IMR-90 (cell line): ENCODE data around the gene TRMT2A. TPM values are rescaled to one million over a fixed set of nuclear protein-coding genes. Genes with fewer than 3 reads are reported as not detected.

Source experiments
- ATAC-seq: fragments of 200-7000 bp; cut with Tn5 transposase; 2 replicates; pipeline ENCODE4 v1.9.1; 2020; ENCODE audit warnings: low read depth, mild to moderate bottlenecking, moderate library complexity
- BruUV-seq: library from RNA; stranded (reverse); fragments of 400-500 nt; replicated peaks from 2 replicates; lab custom pipeline; 2021; lab: Mats Ljungman, UMichigan
- CTCF ChIA-PET: fragments of 300-600 bp; formaldehyde crosslinking; extraction: SDS; loops from one replicate; lab custom pipeline; 2021; ENCODE audit warnings: antibody characterized with exemption; lab: Yijun Ruan, JAX
- POLR2A ChIA-PET: fragments of 300-600 bp; sonication (Branson Sonifier 250); formaldehyde crosslinking; loops from one replicate; lab custom pipeline; 2022; ENCODE audit warnings: antibody characterized with exemption; ENCODE audit not compliant: unreplicated experiment; lab: Charles Lee
- DNase-seq: peaks from one replicate; pipeline ENCODE4 v3.0.0; 2013
- H2AFZ ChIP-seq: replicated peaks from 2 replicates; pipeline ENCODE3; 2013; ENCODE audit warnings: low read length, mild to moderate bottlenecking; ENCODE audit not compliant: poor library complexity
- H2AK5ac ChIP-seq: 2 replicates; pipeline ENCODE4 v1.6.1; 2013; ENCODE audit warnings: low read depth, low read length, inconsistent platforms
- H2AK9ac ChIP-seq: replicated peaks from 2 replicates; pipeline ENCODE3; 2013; ENCODE audit warnings: mild to moderate bottlenecking, low read depth, low read length, moderate library complexity; ENCODE audit not compliant: poor library complexity
- H2BK120ac ChIP-seq: 2 replicates; pipeline ENCODE4 v1.6.1; 2013; ENCODE audit warnings: low read depth, low read length, inconsistent platforms
- H2BK15ac ChIP-seq: 3 replicates; pipeline ENCODE4 v1.6.1; 2013; ENCODE audit warnings: low read depth, low read length, inconsistent platforms
- H2BK20ac ChIP-seq: 2 replicates; pipeline ENCODE4 v1.6.1; 2013; ENCODE audit warnings: low read depth, mild to moderate bottlenecking, inconsistent platforms, low read length, moderate library complexity
- H2BK5ac ChIP-seq: 2 replicates; pipeline ENCODE4 v1.6.1; 2013; ENCODE audit warnings: mild to moderate bottlenecking, low read depth, low read length, inconsistent platforms; ENCODE audit not compliant: poor library complexity, severe bottlenecking
- H3K14ac ChIP-seq: replicated peaks from 2 replicates; pipeline ENCODE4 v1.6.1; 2013; ENCODE audit warnings: low read depth, low read length, inconsistent platforms
- H3K18ac ChIP-seq: 2 replicates; pipeline ENCODE4 v1.6.1; 2013; ENCODE audit warnings: low read depth, low read length, control low read depth
- H3K23ac ChIP-seq: 2 replicates; pipeline ENCODE4 v1.6.1; 2013; ENCODE audit warnings: low read depth, low read length, inconsistent platforms
- H3K27ac ChIP-seq: 2 replicates; pipeline ENCODE4 v1.5.1; 2013; ENCODE audit warnings: mild to moderate bottlenecking, control low read depth, low read length; ENCODE audit not compliant: insufficient read depth
- H3K27me3 ChIP-seq: 2 replicates; pipeline ENCODE4 v1.6.1; 2013; ENCODE audit warnings: low read length; ENCODE audit not compliant: control insufficient read depth, insufficient read depth
- H3K36me3 ChIP-seq: 2 replicates; pipeline ENCODE4 v1.6.1; 2013; ENCODE audit warnings: low read length, mixed read lengths; ENCODE audit not compliant: control insufficient read depth, insufficient read depth
- H3K4ac ChIP-seq: 2 replicates; pipeline ENCODE4 v1.6.1; 2013; ENCODE audit warnings: low read depth, low read length, inconsistent platforms
- H3K4me1 ChIP-seq: 2 replicates; pipeline ENCODE4 v1.6.1; 2013; ENCODE audit warnings: low read length, mixed read lengths; ENCODE audit not compliant: control insufficient read depth, insufficient read depth
- H3K4me2 ChIP-seq: 2 replicates; pipeline ENCODE4 v1.6.1; 2013; ENCODE audit warnings: low read depth, mild to moderate bottlenecking, control low read depth, low read length, moderate library complexity
- H3K4me3 ChIP-seq: 2 replicates; pipeline ENCODE4 v1.5.1; 2013; ENCODE audit warnings: low read depth, mild to moderate bottlenecking, control low read depth, low read length, moderate library complexity; ENCODE audit not compliant: insufficient read depth
- H3K56ac ChIP-seq: 2 replicates; pipeline ENCODE4 v1.6.1; 2013; ENCODE audit warnings: low read length, inconsistent platforms; ENCODE audit not compliant: insufficient read depth; ENCODE audit errors: extremely low read depth
- H3K79me1 ChIP-seq, 2 experiments: 2 replicates each; pipeline ENCODE4 v1.6.1; 2013; ENCODE audit warnings: low read length in 2 of 2, inconsistent platforms in 1 of 2, low read depth in 1 of 2
- H3K9ac ChIP-seq: 2 replicates; pipeline ENCODE4 v1.6.1; 2013; ENCODE audit warnings: low read depth, low read length, control low read depth
- H3K9me1 ChIP-seq: 2 replicates; pipeline ENCODE4 v1.6.1; 2013; ENCODE audit warnings: low read length, inconsistent platforms; ENCODE audit not compliant: insufficient read depth
- H3K9me3 ChIP-seq: 2 replicates; pipeline ENCODE4 v1.6.1; 2013; ENCODE audit warnings: low read length; ENCODE audit not compliant: control insufficient read depth, insufficient read depth
- H4K20me1 ChIP-seq: 2 replicates; pipeline ENCODE4 v1.6.1; 2013; ENCODE audit warnings: low read length, inconsistent platforms; ENCODE audit not compliant: insufficient read depth
- H4K5ac ChIP-seq: 2 replicates; pipeline ENCODE4 v1.6.1; 2013; ENCODE audit warnings: mild to moderate bottlenecking, low read depth, low read length, control low read depth
- H4K8ac ChIP-seq, 2 experiments: 2 replicates each; pipeline ENCODE4 v1.6.1; 2013; ENCODE audit warnings: low read depth in 2 of 2, low read length in 2 of 2, control low read depth in 1 of 2, inconsistent platforms in 1 of 2
- H4K91ac ChIP-seq: 2 replicates; pipeline ENCODE4 v1.6.1; 2013; ENCODE audit warnings: low read depth, low read length, inconsistent platforms; ENCODE audit not compliant: insufficient read depth
- BHLHE40 ChIP-seq: fragments of 150-350 bp; IDR thresholded peaks from 2 replicates; pipeline ENCODE4 v1.6.1; 2016; ENCODE audit warnings: mild to moderate bottlenecking, low read depth, low read length
- CEBPB ChIP-seq: IDR thresholded peaks from 2 replicates; pipeline ENCODE4 v1.6.1; 2012; ENCODE audit warnings: low read depth, low read length, improper control_type of control experiment
- CTCF ChIP-seq: conservative IDR thresholded peaks from 2 replicates; pipeline ENCODE4 v1.5.1; 2012; ENCODE audit warnings: mild to moderate bottlenecking, low read depth, low read length, improper control_type of control experiment
- MAFK ChIP-seq: IDR thresholded peaks from 2 replicates; pipeline ENCODE4 v1.6.1; 2012; ENCODE audit warnings: low read depth, low read length, improper control_type of control experiment
- MAZ ChIP-seq: IDR thresholded peaks from 2 replicates; pipeline ENCODE4 v1.6.1; 2012; ENCODE audit warnings: low read depth, mild to moderate bottlenecking, low read length, improper control_type of control experiment, moderate library complexity, borderline replicate concordance
- MXI1 ChIP-seq: IDR thresholded peaks from 2 replicates; pipeline ENCODE4 v1.6.1; 2012; ENCODE audit warnings: low read depth, mild to moderate bottlenecking, low read length, moderate library complexity, borderline replicate concordance
- POLR2A ChIP-seq: IDR thresholded peaks from 2 replicates; pipeline ENCODE4 v1.6.1; 2012; ENCODE audit warnings: mild to moderate bottlenecking, low read depth, low read length
- RAD21 ChIP-seq: IDR thresholded peaks from 2 replicates; pipeline ENCODE4 v1.6.1; 2012; ENCODE audit warnings: low read length, improper control_type of control experiment
- RCOR1 ChIP-seq: IDR thresholded peaks from 2 replicates; pipeline ENCODE4 v1.6.1; 2012; ENCODE audit warnings: mild to moderate bottlenecking, low read length, improper control_type of control experiment; ENCODE audit not compliant: insufficient replicate concordance
- RFX5 ChIP-seq: IDR thresholded peaks from 2 replicates; pipeline ENCODE4 v1.8.0; 2012; ENCODE audit warnings: low read depth, mild to moderate bottlenecking, low read length, moderate library complexity
- SMC3 ChIP-seq: fragments of 150-350 bp; IDR thresholded peaks from 2 replicates; pipeline ENCODE4 v1.6.1; 2016; ENCODE audit warnings: low read depth, mild to moderate bottlenecking, antibody characterized with exemption, low read length, moderate library complexity
- WGBS, 2 experiments: methylation state at CpG; one replicate each; pipeline versions ENCODE4 v1.1.5 to v1.1.7; 2013; ENCODE audit warnings: missing lambda C conversion rate in 2 of 2; ENCODE audit not compliant: insufficient read length in 1 of 2; ENCODE audit errors: extremely low coverage in 2 of 2; 5-methylcytosine and 5-hydroxymethylcytosine counted together
- dilution Hi-C: fragments of 300-500 bp; cut with HindIII; formaldehyde crosslinking; loops from one replicate; pipeline ENCODE4 v1.14.3; 2018; ENCODE audit warnings: low sequenced_read_pairs; ENCODE audit not compliant: unreplicated experiment
- in situ Hi-C: fragments of 300-500 bp; cut with MboI; formaldehyde crosslinking; loops from 3 replicates; pipeline ENCODE4 v1.14.3; 2019; ENCODE audit warnings: low sequenced_read_pairs, inconsistent platforms, mixed read lengths
- intact Hi-C: fragments of 100-400 bp; cut with micrococcal nuclease; formaldehyde crosslinking; loops from 2 replicates; pipeline ENCODE4 v1.10.0; 2022
- polyA plus RNA-seq, 3 experiments: library from polyadenylated mRNA; depleted of rRNA; stranded (reverse); fragments of >200 nt; gene quantifications; 2 replicates each; pipeline ENCODE4 v1.2.3, GENCODE V29; 2012; ENCODE audit warnings: low replicate concordance in 1 of 3
- total RNA-seq: library from RNA; depleted of rRNA; stranded (reverse); fragments of >200 nt; gene quantifications from 2 replicates; pipeline ENCODE4 v1.2.3, GENCODE V29; 2012
- TF ChIP-seq, protein P1 (sequence below): fragments of 150-350 bp; IDR thresholded peaks from 2 replicates; pipeline ENCODE4 v1.6.1; 2017; ENCODE audit warnings: mild to moderate bottlenecking, antibody characterized with exemption, low read length, low read depth

TRMT2A gene
- total and polyA plus RNA-seq, 2 of the 4 experiments (the other 2 are of a cell fraction): 22.0 to 39.1 TPM

DNA sequence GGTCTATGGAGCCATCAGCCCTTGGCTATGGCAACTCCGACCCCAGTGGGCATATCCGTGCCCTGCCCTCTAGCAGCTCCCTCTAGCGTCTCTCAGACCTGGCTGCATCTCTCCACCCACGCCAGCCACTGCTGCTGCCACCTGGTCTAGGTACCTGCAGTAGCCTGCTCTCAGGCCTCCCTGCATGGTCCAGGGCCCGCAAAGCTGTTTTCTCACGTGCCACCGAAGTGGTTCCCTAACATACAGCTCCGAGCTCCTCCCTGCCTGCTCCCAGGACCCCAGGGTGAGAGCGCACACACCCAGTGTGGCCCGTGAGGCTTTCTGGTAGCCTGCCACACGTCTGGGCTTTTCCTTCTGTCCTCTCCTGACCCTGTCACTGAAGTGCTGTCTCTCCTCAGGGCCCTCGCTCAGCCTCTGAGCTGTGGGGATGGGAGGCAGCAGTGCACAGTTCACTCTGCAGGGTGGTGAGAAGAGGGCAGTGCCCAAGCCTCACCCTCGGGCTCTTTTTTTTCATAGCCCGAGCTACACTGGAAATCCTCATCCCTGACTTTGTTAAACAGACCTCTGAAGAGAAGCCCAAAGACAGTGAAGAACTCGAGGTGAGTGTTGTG is 22.7 kb downstream of the TRMT2A start:
- Histone ChIP-seq H4K8ac (no peak overlapping the region), H2BK120ac (no peak overlapping the region), H2AK9ac (no peak overlapping the region), H2AK5ac (no peak overlapping the region; the same call in 1 of the 2 replicates), H3K23ac (no peak overlapping the region), H4K91ac (no peak overlapping the region), H3K18ac (no peak overlapping the region), H3K27me3 (no peaks in the 10 kb centered on the region), H3K4me3 (no peak overlapping the region), H3K27ac (no peak overlapping the region), H3K56ac (no peak overlapping the region), H3K9me3 (no peaks in the 10 kb centered on the region), H3K4me2 (no peak overlapping the region), H3K14ac (no peak overlapping the region), H3K36me3 (peaks cover 72% of the 10 kb centered on the region), H3K9me1 (no peaks in the 10 kb centered on the region), H2BK5ac (no peak overlapping the region), H2BK20ac (no peak overlapping the region), H3K4me1 (peaks cover 4% of the 10 kb centered on the region; the same call in 1 of the 2 replicates), H3K79me1 (peaks cover 37 to 72% of the 10 kb centered on the region in 2 experiments), H2AFZ (no peak overlapping the region), H2BK15ac (no peak overlapping the region), H4K20me1 (peaks cover 28% of the 10 kb centered on the region), H3K9ac (no peak overlapping the region), H4K5ac (no peak overlapping the region), H3K4ac (no peak overlapping the region)
- CTCF ChIA-PET: no interaction called here
- intact Hi-C loops (no loop called here), dilution Hi-C loops (no loop called here), in situ Hi-C loops (no loop called here)
- BruUV-seq: no TSS peak
- POLR2A ChIA-PET: no interaction called here
- ATAC-seq (no peak), DNase-seq (no peak)
- TF ChIP-seq SMC3: no peak
- TF ChIP-seq RCOR1: no peak
- TF ChIP-seq MAFK: no peak
- no peak for TF ChIP-seq MXI1
- no peak for TF ChIP-seq CTCF
- no peak for TF ChIP-seq CEBPB
- no peak for TF ChIP-seq BHLHE40
- no peak for TF ChIP-seq POLR2A
- no peak for TF ChIP-seq RFX5
- no peak for TF ChIP-seq MAZ
- no peak for TF ChIP-seq RAD21
- TF ChIP-seq, protein P1, sequence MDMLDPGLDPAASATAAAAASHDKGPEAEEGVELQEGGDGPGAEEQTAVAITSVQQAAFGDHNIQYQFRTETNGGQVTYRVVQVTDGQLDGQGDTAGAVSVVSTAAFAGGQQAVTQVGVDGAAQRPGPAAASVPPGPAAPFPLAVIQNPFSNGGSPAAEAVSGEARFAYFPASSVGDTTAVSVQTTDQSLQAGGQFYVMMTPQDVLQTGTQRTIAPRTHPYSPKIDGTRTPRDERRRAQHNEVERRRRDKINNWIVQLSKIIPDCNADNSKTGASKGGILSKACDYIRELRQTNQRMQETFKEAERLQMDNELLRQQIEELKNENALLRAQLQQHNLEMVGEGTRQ: no peak
- 87% methylated on average over 7 of the region's 15 CpGs; no CpG with 5 or more reads in 1 of the 2 experiments for WGBS, 2 experiments
